ENCODE results near the gene TMX2.

TMX2 gene

DNA sequence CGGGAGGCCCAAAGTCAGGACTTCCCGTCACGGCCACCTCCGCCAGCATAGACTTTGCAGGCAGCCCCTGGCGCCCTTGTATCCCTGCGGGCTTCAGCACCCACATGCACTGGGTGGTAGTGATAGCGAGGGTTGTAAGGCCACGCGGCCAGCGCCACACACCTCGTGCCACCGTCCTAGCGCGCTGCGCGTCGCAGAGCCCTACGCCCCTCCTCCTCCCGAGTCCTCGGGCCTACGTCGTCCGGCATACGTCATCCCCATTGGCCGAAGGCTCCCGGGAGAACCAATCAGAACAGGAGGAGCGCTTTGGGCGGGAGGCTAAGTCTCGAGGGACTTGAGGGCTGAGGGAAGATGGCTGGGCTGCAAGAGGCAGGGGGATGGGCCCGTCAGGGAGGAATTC, 40.6 kb downstream of the TMX2 start:
- no peak overlapping the region for H3K4me2 ChIP-seq (ENCODE audit: low read length)
- no peaks in the 10 kb centered on the region for H3K9me3 ChIP-seq (ENCODE audit: insufficient read depth, low read length)
- no peak overlapping the region for H3K9ac ChIP-seq (ENCODE audit: low read length)
- H3K36me3 ChIP-seq (replicated peaks; ENCODE audit: low read depth, low read length) = no peaks in the 10 kb centered on the region
- H2AFZ ChIP-seq (ENCODE audit: low read depth, low read length) = no peak overlapping the region
- H3K27ac ChIP-seq (ENCODE audit: low read length) = no peak overlapping the region
- no peaks in the 10 kb centered on the region for H4K20me1 ChIP-seq (ENCODE audit: insufficient read depth, low read length)
- TF ChIP-seq, protein P1, sequence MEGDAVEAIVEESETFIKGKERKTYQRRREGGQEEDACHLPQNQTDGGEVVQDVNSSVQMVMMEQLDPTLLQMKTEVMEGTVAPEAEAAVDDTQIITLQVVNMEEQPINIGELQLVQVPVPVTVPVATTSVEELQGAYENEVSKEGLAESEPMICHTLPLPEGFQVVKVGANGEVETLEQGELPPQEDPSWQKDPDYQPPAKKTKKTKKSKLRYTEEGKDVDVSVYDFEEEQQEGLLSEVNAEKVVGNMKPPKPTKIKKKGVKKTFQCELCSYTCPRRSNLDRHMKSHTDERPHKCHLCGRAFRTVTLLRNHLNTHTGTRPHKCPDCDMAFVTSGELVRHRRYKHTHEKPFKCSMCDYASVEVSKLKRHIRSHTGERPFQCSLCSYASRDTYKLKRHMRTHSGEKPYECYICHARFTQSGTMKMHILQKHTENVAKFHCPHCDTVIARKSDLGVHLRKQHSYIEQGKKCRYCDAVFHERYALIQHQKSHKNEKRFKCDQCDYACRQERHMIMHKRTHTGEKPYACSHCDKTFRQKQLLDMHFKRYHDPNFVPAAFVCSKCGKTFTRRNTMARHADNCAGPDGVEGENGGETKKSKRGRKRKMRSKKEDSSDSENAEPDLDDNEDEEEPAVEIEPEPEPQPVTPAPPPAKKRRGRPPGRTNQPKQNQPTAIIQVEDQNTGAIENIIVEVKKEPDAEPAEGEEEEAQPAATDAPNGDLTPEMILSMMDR (IDR thresholded peaks at IDR 0.05; ENCODE audit: low read depth, low read length) = no peak
- no peak for TF ChIP-seq EZH2phosphoT487 (IDR thresholded peaks at IDR 0.05; ENCODE audit: low read depth)
- H3K27me3 ChIP-seq (ENCODE audit: low read depth, low read length) = no peaks in the 10 kb centered on the region
- no peak overlapping the region for H3K4me3 ChIP-seq (ENCODE audit: low read length)
- H3K4me1 ChIP-seq (ENCODE audit: low read length) = no peaks in the 10 kb centered on the region
- no peaks in the 10 kb centered on the region for H3K79me2 ChIP-seq (ENCODE audit: low read length)

GRCh38 chr11:57758174-57758573, 45.8 kb downstream of the TMX2 start:
- H3K27me3 ChIP-seq (ENCODE audit: low read depth, low read length) = no peaks in the 10 kb centered on the region
- H3K27ac ChIP-seq (ENCODE audit: low read length) = no peak overlapping the region
- no peaks in the 10 kb centered on the region for H4K20me1 ChIP-seq (ENCODE audit: insufficient read depth, low read length)
- no peaks in the 10 kb centered on the region for H3K4me1 ChIP-seq (ENCODE audit: low read length)
- H3K36me3 ChIP-seq (replicated peaks; ENCODE audit: low read depth, low read length) = no peaks in the 10 kb centered on the region
- H2AFZ ChIP-seq (ENCODE audit: low read depth, low read length) = no peak overlapping the region
- H3K4me2 ChIP-seq (ENCODE audit: low read length) = no peak overlapping the region
- H3K9ac ChIP-seq (ENCODE audit: low read length) = no peak overlapping the region
- no peak for TF ChIP-seq EZH2phosphoT487 (IDR thresholded peaks at IDR 0.05; ENCODE audit: low read depth)
- TF ChIP-seq, protein P1 (IDR thresholded peaks at IDR 0.05; ENCODE audit: low read depth, low read length) = no peak
- H3K4me3 ChIP-seq (ENCODE audit: low read length) = no peak overlapping the region
- no peaks in the 10 kb centered on the region for H3K9me3 ChIP-seq (ENCODE audit: insufficient read depth, low read length)
- no peaks in the 10 kb centered on the region for H3K79me2 ChIP-seq (ENCODE audit: low read length)

GRCh38 chr11:57761301-57762234, 49.2 kb downstream of the TMX2 start, which contains the start of gene CTNND1:
CTNND1 (plus strand) TSS chr11:57761802; CDS start chr11:57791479, 29,677 bp downstream.
- H3K36me3 ChIP-seq (replicated peaks; ENCODE audit: low read depth, low read length) = no peaks in the 10 kb centered on the region
- no peak within 1 kb of the TSS for H3K9ac ChIP-seq (ENCODE audit: low read length)
- no peaks in the 10 kb centered on the region for H4K20me1 ChIP-seq (ENCODE audit: insufficient read depth, low read length)
- H3K27me3 ChIP-seq (ENCODE audit: low read depth, low read length) = no peaks in the 10 kb centered on the region
- TF ChIP-seq, protein P1 (IDR thresholded peaks at IDR 0.05; ENCODE audit: low read depth, low read length) = no peak
- TF ChIP-seq EZH2phosphoT487 (IDR thresholded peaks at IDR 0.05; ENCODE audit: low read depth) = no peak
- no peaks in the 10 kb centered on the region for H3K79me2 ChIP-seq (ENCODE audit: low read length)
- H3K9me3 ChIP-seq (ENCODE audit: insufficient read depth, low read length) = no peaks in the 10 kb centered on the region
- H3K4me1 ChIP-seq (ENCODE audit: low read length) = no peaks in the 10 kb centered on the region
- no peak within 1 kb of the TSS for H2AFZ ChIP-seq (ENCODE audit: low read depth, low read length)
- H3K4me3 ChIP-seq (ENCODE audit: low read length) = no peak within 1 kb of the TSS
- no peak within 1 kb of the TSS for H3K27ac ChIP-seq (ENCODE audit: low read length)
- no peak within 1 kb of the TSS for H3K4me2 ChIP-seq (ENCODE audit: low read length)

DNA sequence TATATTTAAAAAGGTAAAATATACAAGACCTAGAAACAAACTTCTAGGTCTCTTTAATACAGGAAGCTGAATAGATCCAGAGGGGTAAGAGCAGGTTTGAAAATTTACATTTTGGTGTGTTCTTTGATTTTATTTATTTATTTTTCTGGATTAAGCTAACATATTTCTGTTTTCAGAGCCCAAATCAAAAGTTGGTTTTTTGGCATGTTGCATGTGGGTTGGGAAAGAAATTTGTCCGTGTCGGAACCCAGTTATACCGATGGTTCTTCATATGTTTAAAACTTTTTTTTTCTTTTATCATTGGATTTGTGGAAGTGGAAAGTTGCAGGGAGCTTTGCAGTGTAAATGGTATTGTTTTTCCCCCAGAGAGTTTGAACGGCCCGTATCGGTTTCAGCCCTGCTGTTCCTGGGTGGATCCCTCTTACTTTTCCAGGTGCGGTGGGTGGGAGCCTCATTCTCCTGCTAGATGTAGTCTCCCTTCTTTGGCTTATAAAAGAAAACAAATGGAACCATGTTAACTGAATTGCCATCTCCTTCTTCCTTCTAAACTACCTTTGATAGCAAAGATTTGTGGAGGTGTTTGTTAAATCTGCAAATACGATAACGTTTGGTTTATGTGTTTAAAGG, 50.0 kb downstream of the TMX2 start:
- H3K9ac ChIP-seq (ENCODE audit: low read length) = no peak overlapping the region
- no peaks in the 10 kb centered on the region for H3K27me3 ChIP-seq (ENCODE audit: low read depth, low read length)
- TF ChIP-seq, protein P1 (IDR thresholded peaks at IDR 0.05; ENCODE audit: low read depth, low read length) = no peak
- no peak for TF ChIP-seq EZH2phosphoT487 (IDR thresholded peaks at IDR 0.05; ENCODE audit: low read depth)
- H3K4me2 ChIP-seq (ENCODE audit: low read length) = no peak overlapping the region
- no peaks in the 10 kb centered on the region for H3K4me1 ChIP-seq (ENCODE audit: low read length)
- no peaks in the 10 kb centered on the region for H3K9me3 ChIP-seq (ENCODE audit: insufficient read depth, low read length)
- H3K27ac ChIP-seq (ENCODE audit: low read length) = no peak overlapping the region
- H3K4me3 ChIP-seq (ENCODE audit: low read length) = no peak overlapping the region
- H2AFZ ChIP-seq (ENCODE audit: low read depth, low read length) = no peak overlapping the region
- no peaks in the 10 kb centered on the region for H3K79me2 ChIP-seq (ENCODE audit: low read length)
- no peaks in the 10 kb centered on the region for H3K36me3 ChIP-seq (replicated peaks; ENCODE audit: low read depth, low read length)
- no peaks in the 10 kb centered on the region for H4K20me1 ChIP-seq (ENCODE audit: insufficient read depth, low read length)

All from OCI-LY3 (cell line).